GM18507 (cell line): ENCODE data around the gene MYL2.

Source experiments
- DNase-seq: peaks from one replicate; pipeline ENCODE4 v3.0.0; 2011; ENCODE audit warnings: low read depth; ENCODE audit not compliant: insufficient read length; ENCODE audit errors: extremely low spot score
- FAIRE-seq: peaks from 2 replicates; lab custom pipeline; 2011; peaks lifted over from hg19 to GRCh38; lab: Jason Lieb, UNC

Gene MYL2

GRCh38 chr12:110931315-110931728, 10.9 kb upstream of the MYL2 start:
- FAIRE-seq (no peak), DNase-seq (no peak)

- FAIRE-seq (peak; percentile 52), DNase-seq (no peak)
Measured at GRCh38 chr12:110930348-110931314, 10.3 kb upstream of the MYL2 start.

- FAIRE-seq (no peak), DNase-seq (no peak)
Measured at GRCh38 chr12:110929818-110930217, 9.4 kb upstream of the MYL2 start.

- DNase-seq (no peak), FAIRE-seq (no peak)
Measured at GRCh38 chr12:110928700-110929099, 8.3 kb upstream of the MYL2 start.

GRCh38 chr12:110927546-110927945, 7.2 kb upstream of the MYL2 start:
- no peak for FAIRE-seq

GRCh38 chr12:110923692-110924334, 3.4 kb upstream of the MYL2 start:
- DNase-seq, result no peak
- FAIRE-seq, result no peak

More at GRCh38 chr12:110927546-110927945, 7.2 kb upstream of the MYL2 start:
- no peak for DNase-seq

GRCh38 chr12:110923192-110923591, 2.8 kb upstream of the MYL2 start:
- FAIRE-seq (no peak), DNase-seq (no peak)

GRCh38 chr12:110922652-110923051, 2.3 kb upstream of the MYL2 start:
- no peak for FAIRE-seq
- no peak for DNase-seq

GRCh38 chr12:110921262-110921661, 883 bp upstream of the MYL2 start:
- DNase-seq, result no peak
- no peak for FAIRE-seq

- no peak for DNase-seq
- FAIRE-seq, result no peak
Measured at GRCh38 chr12:110919720-110920119, 659 bp downstream of the MYL2 start.

- FAIRE-seq (no peak), DNase-seq (no peak)
Measured at GRCh38 chr12:110917961-110918360, 2.4 kb downstream of the MYL2 start.

- no peak for FAIRE-seq
- DNase-seq, result no peak
Measured at GRCh38 chr12:110917467-110917866, 2.9 kb downstream of the MYL2 start.

GRCh38 chr12:110916295-110916875, 4.0 kb downstream of the MYL2 start:
- DNase-seq (no peak), FAIRE-seq (no peak)

- peak; percentile 96 for FAIRE-seq
Measured at GRCh38 chr12:110913119-110914056, 7.0 kb downstream of the MYL2 start.

GRCh38 chr12:110912263-110912662, 8.1 kb downstream of the MYL2 start:
- FAIRE-seq (no peak), DNase-seq (no peak)

More at GRCh38 chr12:110913119-110914056, 7.0 kb downstream of the MYL2 start:
- DNase-seq, result peak; percentile 61

- FAIRE-seq (no peak), DNase-seq (no peak)
Measured at GRCh38 chr12:110908377-110909152, 11.8 kb downstream of the MYL2 start.

- DNase-seq (no peak), FAIRE-seq (no peak)
Measured at GRCh38 chr12:110907583-110907982, 12.8 kb downstream of the MYL2 start.

GRCh38 chr12:110906985-110907384, 13.4 kb downstream of the MYL2 start:
- no peak for DNase-seq
- no peak for FAIRE-seq

GRCh38 chr12:110906516-110906915, 13.9 kb downstream of the MYL2 start:
- FAIRE-seq, result no peak
- no peak for DNase-seq
